Adrenal gland (tissue), 12 donors: Measurements from ENCODE around the gene BACH2. TPM values are rescaled to one million over a fixed set of nuclear protein-coding genes. Genes with fewer than 3 reads are reported as not detected.

ENCODE experiments used
- DNase-seq, 7 donors: peaks; one replicate each; pipeline ENCODE4 v3.0.0-alpha.2; 2019 to 2020
- H3K27ac ChIP-seq, 5 donors: fragments of 200-600 bp; sonication (generic) in 4 of 5; 1 replicate in 3 of 5; 2 replicates in 2 of 5; pipeline versions ENCODE4 v1.5.1 to v1.8.0; 2016 to 2020; ENCODE audit warnings: mild to moderate bottlenecking in 1 of 5
- H3K27me3 ChIP-seq: fragments of 200-600 bp; 2 replicates; pipeline ENCODE4 v1.8.0; 2021
- H3K36me3 ChIP-seq, 2 donors: fragments of 200-600 bp; replicated peaks in 1 of 2; 1 replicate in 1 of 2; 2 replicates in 1 of 2; pipeline versions ENCODE4 v1.5.1 to v1.8.0; 2018 to 2022
- H3K4me1 ChIP-seq, 2 donors: fragments of 200-600 bp; replicated peaks in 1 of 2; 1 replicate in 1 of 2; 2 replicates in 1 of 2; pipeline versions ENCODE4 v1.5.1 to v1.8.0; 2018 to 2021
- H3K4me3 ChIP-seq, 4 donors: fragments of 200-600 bp; sonication (generic) in 3 of 4; one replicate each; pipeline ENCODE4 v1.5.1; 2016 to 2018
- H3K9me3 ChIP-seq, 3 donors: fragments of 200-600 bp; sonication (generic) in 1 of 3; replicated peaks in 1 of 3; 1 replicate in 2 of 3; 2 replicates in 1 of 3; pipeline versions ENCODE4 v1.5.1 to v1.8.0; 2016 to 2021
- POLR2A ChIP-seq, 2 donors: fragments of 450-650 bp; IDR thresholded peaks; one replicate each; pipeline ENCODE4 v1.6.1; 2017; ENCODE audit warnings: antibody characterized with exemption in 2 of 2, mild to moderate bottlenecking in 2 of 2, moderate library complexity in 1 of 2
- WGBS, 4 donors: extraction: QIAGEN DNeasy Blood & Tissue Kit in 2 of 4; methylation state at CpG; one replicate each; pipeline versions ENCODE4 v1.1.5 to v1.1.7; 2013 to 2017; 5-methylcytosine and 5-hydroxymethylcytosine counted together
- intact Hi-C, 2 donors: fragments of 100-400 bp; cut with DNase I; formaldehyde crosslinking; loops; one replicate each; pipeline versions ENCODE4 v1.14.1 to v1.15.0; 2022 to 2023
- polyA plus RNA-seq, 3 donors: library from polyadenylated mRNA; stranded (reverse); fragments of 200-250 nt in 2 of 3; fragments of 350-450 nt in 1 of 3; fragmentation: Illumina TruSeq in 1 of 3; extraction: RNeasy Lipid Tissue Mini Kit (QIAGEN cat#74804) in 1 of 3; gene quantifications; one replicate each; pipeline ENCODE4 v1.2.3, GENCODE V29; 2013 to 2014
- total RNA-seq, 9 donors: library from RNA; depleted of rRNA in 4 of 9; stranded (reverse); fragments of >200 nt in 4 of 9; fragments of 120-200 nt in 1 of 9; fragmentation: NEBNext Ultra II Directional in 1 of 9; extraction: Animal tissue kit (Norgen Biotek cat#: 25700) in 1 of 9; gene quantifications; one replicate each; pipeline versions ENCODE4 v1.1.0 to v1.2.4, GENCODE V29; 2013 to 2023
- TF ChIP-seq, protein P1 (sequence below), 6 experiments: fragments of 450-650 bp in 4 of 6; fragments of 200-600 bp in 2 of 6; sonication (generic) in 1 of 6; IDR thresholded peaks; 1 replicate in 5 of 6; 2 replicates in 1 of 6; pipeline versions ENCODE4 v1.5.1 to v1.8.0; 2016 to 2021; ENCODE audit warnings: antibody characterized with exemption in 6 of 6, mild to moderate bottlenecking in 2 of 6, moderate library complexity in 1 of 6
- donor health status: healthy with polysubstance abuse.
- donor health status: Bipolar disorder and iron deficiency.
- donor health status: DM: yes; HTN: yes; CAD: no.
- donor health status: DM: no; HTN: no; CAD: no.
- donor health status: DM: no; HTN: no; CAD: no.
- donor health status: DM: yes; HTN: yes; CAD: no.

The BACH2 gene
- total and polyA plus RNA-seq, 12 donors = 0.08 to 2.9 (median 0.83) TPM

DNA sequence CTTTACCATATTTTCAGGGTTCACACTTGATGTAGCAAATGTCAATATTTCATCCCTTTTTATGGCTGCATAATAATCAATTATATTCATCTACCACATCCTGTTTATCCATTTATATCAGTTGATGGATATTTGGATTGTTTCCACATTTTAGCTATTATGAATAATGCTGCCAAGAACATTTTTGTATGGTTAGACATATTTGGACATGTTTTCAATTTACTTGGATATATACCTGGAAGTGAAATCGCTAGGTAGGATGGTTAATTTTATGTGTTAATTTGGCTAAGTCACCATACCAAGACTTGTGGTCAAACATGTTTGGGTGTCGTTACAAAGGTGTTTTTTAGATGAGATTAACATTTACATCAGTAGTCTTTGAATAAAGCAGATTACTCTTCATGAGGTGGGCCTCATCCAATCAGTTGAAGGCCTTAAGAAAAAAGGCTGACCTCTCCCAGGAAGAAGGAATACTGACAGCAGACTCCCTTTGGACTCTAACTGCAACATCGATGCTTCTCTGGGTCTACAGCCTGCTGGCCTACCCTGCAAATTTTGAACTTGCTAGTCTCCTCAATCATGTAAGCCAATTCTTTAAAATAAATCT, 196.5 kb downstream of the BACH2 start:
- no peak overlapping the region for H3K27ac ChIP-seq

DNA sequence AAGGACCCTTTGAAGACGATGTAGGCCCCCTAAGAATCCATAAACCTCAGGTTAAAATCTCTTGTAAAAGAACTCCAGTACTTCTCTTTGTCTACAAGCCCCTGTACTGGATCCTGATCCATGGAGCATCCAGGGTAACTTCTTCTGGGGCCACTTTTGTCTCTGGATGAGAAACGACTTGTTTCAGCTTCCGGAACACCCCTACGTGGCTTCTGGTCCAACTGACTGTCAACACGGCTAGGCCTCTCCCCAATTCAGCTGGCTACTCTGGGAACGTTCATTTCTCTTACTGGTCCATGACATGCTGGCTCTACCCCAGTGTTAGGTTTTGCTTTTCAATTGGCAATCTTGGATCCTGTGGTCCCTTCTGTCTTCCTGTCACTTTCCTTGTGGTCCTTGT, 198.0 kb downstream of the BACH2 start:
- H3K27me3 ChIP-seq = no peaks in the 10 kb centered on the region
- H3K9me3 ChIP-seq = no peaks in the 10 kb centered on the region
- 72 to 83% (median 78%) methylated on average over 6 of the region's 6 CpGs for WGBS, 4 donors
- intact Hi-C loops = no loop called here
- TF ChIP-seq POLR2A (IDR thresholded peaks at IDR 0.05) = no peak
- TF ChIP-seq, protein P1, sequence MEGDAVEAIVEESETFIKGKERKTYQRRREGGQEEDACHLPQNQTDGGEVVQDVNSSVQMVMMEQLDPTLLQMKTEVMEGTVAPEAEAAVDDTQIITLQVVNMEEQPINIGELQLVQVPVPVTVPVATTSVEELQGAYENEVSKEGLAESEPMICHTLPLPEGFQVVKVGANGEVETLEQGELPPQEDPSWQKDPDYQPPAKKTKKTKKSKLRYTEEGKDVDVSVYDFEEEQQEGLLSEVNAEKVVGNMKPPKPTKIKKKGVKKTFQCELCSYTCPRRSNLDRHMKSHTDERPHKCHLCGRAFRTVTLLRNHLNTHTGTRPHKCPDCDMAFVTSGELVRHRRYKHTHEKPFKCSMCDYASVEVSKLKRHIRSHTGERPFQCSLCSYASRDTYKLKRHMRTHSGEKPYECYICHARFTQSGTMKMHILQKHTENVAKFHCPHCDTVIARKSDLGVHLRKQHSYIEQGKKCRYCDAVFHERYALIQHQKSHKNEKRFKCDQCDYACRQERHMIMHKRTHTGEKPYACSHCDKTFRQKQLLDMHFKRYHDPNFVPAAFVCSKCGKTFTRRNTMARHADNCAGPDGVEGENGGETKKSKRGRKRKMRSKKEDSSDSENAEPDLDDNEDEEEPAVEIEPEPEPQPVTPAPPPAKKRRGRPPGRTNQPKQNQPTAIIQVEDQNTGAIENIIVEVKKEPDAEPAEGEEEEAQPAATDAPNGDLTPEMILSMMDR (IDR thresholded peaks at IDR 0.05) = no peak
- no peak for DNase-seq
- H3K36me3 ChIP-seq = no peaks in the 10 kb centered on the region
- no peak overlapping the region for H3K4me3 ChIP-seq
- H3K4me1 ChIP-seq = no peaks in the 10 kb centered on the region
- peak overlapping the region in 1 of 5 donors; percentile 2 for H3K27ac ChIP-seq

More for the DNA sequence above, 196.5 kb downstream of the BACH2 start:
- H3K36me3 ChIP-seq = no peaks in the 10 kb centered on the region
- no peaks in the 10 kb centered on the region for H3K9me3 ChIP-seq
- DNase-seq = no peak
- intact Hi-C loops = no loop called here
- no peaks in the 10 kb centered on the region for H3K27me3 ChIP-seq
- H3K4me1 ChIP-seq = no peaks in the 10 kb centered on the region
- TF ChIP-seq, protein P1 (IDR thresholded peaks at IDR 0.05) = no peak
- no peak for TF ChIP-seq POLR2A (IDR thresholded peaks at IDR 0.05)
- H3K4me3 ChIP-seq = no peak overlapping the region
- WGBS, 4 donors = 93 to 96% (median 95%) methylated on average over 3 of the region's 3 CpGs

DNA sequence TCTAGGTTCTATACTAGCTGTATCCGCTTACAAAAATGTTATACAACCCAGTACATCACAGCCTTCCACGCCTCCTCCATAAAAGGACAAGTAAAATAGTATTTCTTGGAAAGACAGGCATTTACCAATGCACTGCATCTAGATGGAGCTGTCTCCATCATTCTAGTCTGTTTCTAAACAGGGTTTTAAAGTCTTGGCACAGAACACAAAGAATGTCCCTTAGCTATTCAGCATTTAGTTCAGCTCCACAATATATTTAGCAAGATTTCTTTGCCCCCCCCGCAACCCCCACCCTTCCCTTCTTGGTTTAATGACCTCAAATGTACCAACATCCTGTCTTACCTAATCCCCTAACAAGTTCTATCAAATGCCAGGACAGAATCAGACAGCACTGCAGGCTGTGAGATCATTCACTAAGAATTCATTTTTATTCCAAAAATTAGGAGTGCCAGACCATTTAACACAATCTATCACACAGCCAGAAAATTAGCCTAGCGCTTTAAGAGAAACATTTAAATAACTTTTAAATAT, 198.6 kb downstream of the BACH2 start:
- 45 to 57% (median 51%) methylated on average over 4 of the region's 4 CpGs for WGBS, 4 donors
- intact Hi-C loops = no loop called here
- H3K27ac ChIP-seq = no peak overlapping the region
- H3K4me1 ChIP-seq = no peaks in the 10 kb centered on the region
- peak in 5 of 7 donors; percentile 33 to 76 (median 42) for DNase-seq
- H3K36me3 ChIP-seq = no peaks in the 10 kb centered on the region
- H3K9me3 ChIP-seq = no peaks in the 10 kb centered on the region
- TF ChIP-seq, protein P1 (IDR thresholded peaks at IDR 0.05) = peak in 1 of 6 experiments; percentile 18
- TF ChIP-seq POLR2A (IDR thresholded peaks at IDR 0.05) = no peak
- no peak overlapping the region for H3K4me3 ChIP-seq
- no peaks in the 10 kb centered on the region for H3K27me3 ChIP-seq

DNA sequence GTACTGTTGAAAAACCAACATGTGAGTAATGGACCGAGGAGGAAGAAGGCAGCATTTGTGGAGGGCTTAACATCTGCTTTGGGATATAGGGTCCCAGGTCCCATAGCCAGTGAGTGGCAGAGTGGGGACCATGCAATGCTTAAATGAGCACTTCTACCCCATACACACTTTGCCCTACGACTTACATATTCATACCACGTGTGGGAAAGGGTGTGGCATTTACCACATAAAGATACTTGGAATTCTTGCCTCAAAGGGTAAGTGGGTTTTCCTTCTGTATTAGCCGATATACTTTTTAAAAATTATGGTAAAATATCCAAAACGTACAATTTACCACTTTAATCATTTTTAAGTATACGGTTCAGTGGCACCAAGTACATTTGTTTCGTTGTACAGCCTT, 199.3 kb downstream of the BACH2 start:
- DNase-seq = no peak
- TF ChIP-seq, protein P1 (IDR thresholded peaks at IDR 0.05) = no peak
- TF ChIP-seq POLR2A (IDR thresholded peaks at IDR 0.05) = no peak
- Histone ChIP-seq H3K27me3 (no peaks in the 10 kb centered on the region), H3K9me3 (no peaks in the 10 kb centered on the region), H3K36me3 (no peaks in the 10 kb centered on the region), H3K4me1 (no peaks in the 10 kb centered on the region), H3K27ac (no peak overlapping the region), H3K4me3 (no peak overlapping the region)
- WGBS, 4 donors = 75 to 83% (median 79%) methylated on average over 7 of the region's 7 CpGs
- intact Hi-C loops = no loop called here
